HEK293 (cell line): Measurements from ENCODE around the gene RFNG.

Experiments
- CTCF ChIA-PET: fragments of 350-600 bp; formaldehyde crosslinking; extraction: SDS; loops from one replicate; lab custom pipeline; 2021; ENCODE audit warnings: antibody characterized with exemption; lab: Yijun Ruan, JAX
- POLR2A ChIA-PET: fragments of 300-600 bp; formaldehyde crosslinking; extraction: SDS; loops from one replicate; lab custom pipeline; 2020; ENCODE audit warnings: antibody characterized with exemption, inconsistent platforms; lab: Yijun Ruan, JAX
- H3K27ac ChIP-seq: fragments of 200-500 bp; sonication (Bioruptor generic); 2 replicates; pipeline ENCODE4 v1.5.1; 2014; ENCODE audit warnings: low read depth, low read length, control low read depth, inconsistent platforms; ENCODE audit errors: extremely low read depth
- H3K36me3 ChIP-seq, 2 experiments: fragments of 200-500 bp in 1 of 2; sonication (Bioruptor generic) in 1 of 2; 1 replicate in 1 of 2; 2 replicates in 1 of 2; pipeline ENCODE4 v1.5.1; 2014 to 2017; ENCODE audit warnings: inconsistent platforms in 2 of 2, low read length in 2 of 2; ENCODE audit not compliant: control insufficient read depth in 2 of 2, insufficient read depth in 1 of 2
- H3K4me1 ChIP-seq: fragments of 200-500 bp; sonication (Bioruptor generic); 2 replicates; pipeline ENCODE4 v1.5.1; 2014; ENCODE audit warnings: mild to moderate bottlenecking, low read length, inconsistent platforms; ENCODE audit not compliant: control insufficient read depth, insufficient read depth
- H3K4me3 ChIP-seq: 2 replicates; pipeline ENCODE4 v1.5.1; 2011; ENCODE audit warnings: low read depth, mild to moderate bottlenecking, control low read depth, low read length, moderate library complexity
- H3K9me3 ChIP-seq: fragments of 200-500 bp; sonication (Bioruptor generic); 2 replicates; pipeline ENCODE4 v1.5.1; 2014; ENCODE audit warnings: low read depth, low read length, inconsistent platforms; ENCODE audit not compliant: control insufficient read depth, insufficient read depth
- GLIS1 ChIP-seq: fragments of 450-650 bp; formaldehyde crosslinking; IDR thresholded peaks from 2 replicates; pipeline ENCODE4 v1.5.1; 2016; ENCODE audit warnings: missing biosample characterization, missing genetic modification characterization
- GLIS2 ChIP-seq: fragments of 450-650 bp; formaldehyde crosslinking; IDR thresholded peaks from 2 replicates; pipeline ENCODE4 v1.5.1; 2016; ENCODE audit warnings: missing biosample characterization, missing genetic modification characterization
- HIC1 ChIP-seq: fragments of 450-650 bp; formaldehyde crosslinking; IDR thresholded peaks from 2 replicates; pipeline ENCODE4 v1.5.1; 2016; ENCODE audit warnings: missing biosample characterization, missing genetic modification characterization
- KLF9 ChIP-seq: fragments of 450-650 bp; formaldehyde crosslinking; IDR thresholded peaks from 2 replicates; pipeline ENCODE4 v1.5.1; 2016; ENCODE audit warnings: missing biosample characterization, missing genetic modification characterization, low read depth
- MEIS1 ChIP-seq: sonication (generic); formaldehyde crosslinking; IDR thresholded peaks from 2 replicates; pipeline ENCODE4 v1.8.1; 2022; ENCODE audit warnings: missing genetic modification reagents, mild to moderate bottlenecking, borderline replicate concordance
- SCRT1 ChIP-seq: fragments of 450-650 bp; formaldehyde crosslinking; IDR thresholded peaks from 2 replicates; pipeline ENCODE4 v1.5.1; 2016; ENCODE audit warnings: missing biosample characterization, missing genetic modification characterization, borderline replicate concordance
- ZBTB26 ChIP-seq: fragments of 450-650 bp; formaldehyde crosslinking; optimal IDR thresholded peaks from 2 replicates; pipeline ENCODE3; 2016; ENCODE audit warnings: missing biosample characterization, mild to moderate bottlenecking, missing genetic modification characterization
- ZIC2 ChIP-seq: fragments of 450-650 bp; formaldehyde crosslinking; IDR thresholded peaks from 2 replicates; pipeline ENCODE4 v1.5.1; 2016; ENCODE audit warnings: missing biosample characterization, missing genetic modification characterization
- ZNF398 ChIP-seq: fragments of 450-650 bp; formaldehyde crosslinking; IDR thresholded peaks from 2 replicates; pipeline ENCODE4 v1.5.1; 2017; ENCODE audit warnings: missing biosample characterization, missing genetic modification characterization
- ZNF423 ChIP-seq: fragments of 450-650 bp; formaldehyde crosslinking; IDR thresholded peaks from 2 replicates; pipeline ENCODE4 v1.5.1; 2016; ENCODE audit warnings: missing biosample characterization, missing genetic modification characterization
- ZNF571 ChIP-seq: fragments of 450-650 bp; formaldehyde crosslinking; IDR thresholded peaks from 2 replicates; pipeline ENCODE4 v1.5.0; 2017; ENCODE audit warnings: missing biosample characterization, missing genetic modification characterization
- ZNF660 ChIP-seq: fragments of 450-650 bp; IDR thresholded peaks from 2 replicates; pipeline ENCODE4 v1.5.1; 2018; ENCODE audit warnings: missing biosample characterization, mild to moderate bottlenecking, missing genetic modification characterization
- ZSCAN18 ChIP-seq: fragments of 450-650 bp; formaldehyde crosslinking; IDR thresholded peaks from 2 replicates; pipeline ENCODE4 v1.5.1; 2016; ENCODE audit warnings: missing biosample characterization, missing genetic modification characterization

RFNG gene

GRCh38 chr17:82011617-82012187 is 39.9 kb downstream of the RFNG start:
- Histone ChIP-seq H3K4me3 (no peak overlapping the region), H3K4me1 (no peaks in the 10 kb centered on the region), H3K9me3 (no peaks in the 10 kb centered on the region), H3K36me3 (peaks cover 0 to 5% of the 10 kb centered on the region in 2 experiments; a peak in 1 of 3 replicates), H3K27ac (no peak overlapping the region)
- no peak for TF ChIP-seq MEIS1 (CRISPR knock-in tag)
- TF ChIP-seq ZNF398, result no peak
- TF ChIP-seq SCRT1 (tag by site-specific recombination), result no peak
- TF ChIP-seq GLIS1 (tag by site-specific recombination), result peak; percentile 74
- TF ChIP-seq ZIC2 (tag by site-specific recombination), result peak; percentile 90
- no peak for TF ChIP-seq ZBTB26 (tag by site-specific recombination)
- TF ChIP-seq ZNF571 (tag by site-specific recombination), result no peak
- TF ChIP-seq KLF9 (tag by site-specific recombination), result no peak
- TF ChIP-seq ZNF423 (tag by site-specific recombination), result no peak
- TF ChIP-seq ZSCAN18, result no peak
- TF ChIP-seq GLIS2 (tag by site-specific recombination), result peak; percentile 52
- CTCF ChIA-PET, result interaction anchor here (0.6 to 4.7 kb wide), 2 partner anchors 9 to 87 kb away, joined by 3 to 30 read pairs; no protein-coding TSS in a partner anchor
- POLR2A ChIA-PET, result no interaction called here

- ChIA-PET CTCF (interaction anchor here (0.5 to 4.7 kb wide), 3 partner anchors 10 to 86 kb away, joined by 3 to 30 read pairs (median 3); no protein-coding TSS in a partner anchor), POLR2A (interaction anchor here (1.6 kb wide), 1 partner anchor 12 kb away, joined by 3 read pairs; the partner anchor contains the start of genes CENPX and LRRC45)
- peaks cover 0 to 5% of the 10 kb centered on the region in 2 experiments; a peak in 1 of 3 replicates for H3K36me3 ChIP-seq
- no peaks in the 10 kb centered on the region for H3K4me1 ChIP-seq
- TF ChIP-seq ZNF660, result no peak
- peak; percentile 26; the same call in 1 of the 2 replicates for TF ChIP-seq HIC1 (tag by site-specific recombination)
- TF ChIP-seq GLIS2 (tag by site-specific recombination), result peak; percentile 28; the same call in 1 of the 2 replicates
- H3K27ac ChIP-seq, result no peak overlapping the region
- no peaks in the 10 kb centered on the region for H3K9me3 ChIP-seq
- no peak overlapping the region for H3K4me3 ChIP-seq
Measured at GRCh38 chr17:82010575-82011525, 40.8 kb downstream of the RFNG start.
